GM12891 (cell line): ENCODE results near the gene DLX4.

Source experiments
- DNase-seq: peaks from one replicate; pipeline ENCODE4 v3.0.0; 2011; ENCODE audit warnings: low spot score; ENCODE audit not compliant: insufficient read length
- FAIRE-seq: peaks from 2 replicates; lab custom pipeline; 2011; peaks lifted over from hg19 to GRCh38; lab: Jason Lieb, UNC
- PAX5 ChIP-seq: IDR thresholded peaks from 2 replicates; pipeline ENCODE4 v1.6.1; 2011; ENCODE audit warnings: low read length, moderate library complexity, mild to moderate bottlenecking; ENCODE audit not compliant: insufficient read depth, severe bottlenecking
- POLR2A ChIP-seq: IDR thresholded peaks from 2 replicates; pipeline ENCODE4 v1.6.1; 2011; ENCODE audit warnings: low read depth, low read length, control low read depth
- POLR2AphosphoS5 ChIP-seq: IDR thresholded peaks from 2 replicates; pipeline ENCODE4 v1.6.1; 2011; ENCODE audit warnings: low read depth, low read length, control low read depth
- POU2F2 ChIP-seq: IDR thresholded peaks from 2 replicates; pipeline ENCODE4 v1.6.1; 2011; ENCODE audit warnings: low read depth, mild to moderate bottlenecking, control low read depth, low read length, moderate library complexity
- SPI1 ChIP-seq: IDR thresholded peaks from 2 replicates; pipeline ENCODE4 v1.6.1; 2011; ENCODE audit warnings: low read depth, low read length, control low read depth
- TAF1 ChIP-seq: IDR thresholded peaks from 2 replicates; pipeline ENCODE4 v1.6.1; 2011; ENCODE audit warnings: low read depth, low read length, control low read depth

DLX4 gene

GRCh38 chr17:49931416-49932137 is 37.4 kb upstream of the DLX4 start:
- DNase-seq: no peak

DNA sequence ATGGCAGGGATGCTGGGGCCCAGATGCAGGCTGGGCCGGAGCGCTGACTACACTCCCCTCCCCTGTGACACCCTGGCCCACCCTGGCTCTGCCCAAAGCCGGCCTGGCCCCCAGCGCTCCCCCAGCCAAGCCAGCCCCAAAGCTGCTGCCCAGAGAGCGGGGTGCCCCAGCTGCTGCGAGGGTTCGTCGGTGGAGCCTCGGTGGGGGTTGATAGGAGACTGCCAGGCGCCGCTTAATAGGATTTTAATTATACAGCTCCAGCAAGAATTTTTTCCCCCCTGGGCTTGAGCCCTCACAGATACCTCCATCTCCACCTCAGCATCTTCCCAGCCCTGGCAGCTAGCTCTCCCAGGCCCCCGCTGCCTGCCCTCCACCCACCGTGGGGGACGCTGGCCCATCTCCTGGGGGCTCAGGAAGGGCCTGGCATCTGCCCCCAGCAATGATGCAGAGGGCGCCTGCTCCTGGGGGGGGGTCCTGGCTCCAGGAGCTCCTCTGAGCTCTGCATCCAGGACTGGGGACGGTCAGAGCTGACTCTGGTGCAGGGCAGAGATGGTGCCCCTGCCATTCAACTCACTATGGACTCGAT is 36.8 kb upstream of the DLX4 start:
- no peak for FAIRE-seq
- no peak for TF ChIP-seq POU2F2
- no peak for TF ChIP-seq POLR2A
- TF ChIP-seq SPI1: no peak
- no peak for TF ChIP-seq PAX5
- TF ChIP-seq TAF1: no peak
- no peak for TF ChIP-seq POLR2AphosphoS5
- no peak for DNase-seq

More at GRCh38 chr17:49931416-49932137, 37.4 kb upstream of the DLX4 start:
- TF ChIP-seq TAF1 (no peak), POLR2A (no peak), PAX5 (no peak), POLR2AphosphoS5 (no peak), SPI1 (no peak), POU2F2 (no peak)
- FAIRE-seq: no peak

- no peak for TF ChIP-seq POLR2AphosphoS5
- no peak for TF ChIP-seq SPI1
- TF ChIP-seq POLR2A: no peak
- TF ChIP-seq POU2F2: no peak
- TF ChIP-seq PAX5: no peak
- TF ChIP-seq TAF1: no peak
- DNase-seq (no peak), FAIRE-seq (no peak)
Observed at GRCh38 chr17:49932901-49933300, 36.1 kb upstream of the DLX4 start.

DNA sequence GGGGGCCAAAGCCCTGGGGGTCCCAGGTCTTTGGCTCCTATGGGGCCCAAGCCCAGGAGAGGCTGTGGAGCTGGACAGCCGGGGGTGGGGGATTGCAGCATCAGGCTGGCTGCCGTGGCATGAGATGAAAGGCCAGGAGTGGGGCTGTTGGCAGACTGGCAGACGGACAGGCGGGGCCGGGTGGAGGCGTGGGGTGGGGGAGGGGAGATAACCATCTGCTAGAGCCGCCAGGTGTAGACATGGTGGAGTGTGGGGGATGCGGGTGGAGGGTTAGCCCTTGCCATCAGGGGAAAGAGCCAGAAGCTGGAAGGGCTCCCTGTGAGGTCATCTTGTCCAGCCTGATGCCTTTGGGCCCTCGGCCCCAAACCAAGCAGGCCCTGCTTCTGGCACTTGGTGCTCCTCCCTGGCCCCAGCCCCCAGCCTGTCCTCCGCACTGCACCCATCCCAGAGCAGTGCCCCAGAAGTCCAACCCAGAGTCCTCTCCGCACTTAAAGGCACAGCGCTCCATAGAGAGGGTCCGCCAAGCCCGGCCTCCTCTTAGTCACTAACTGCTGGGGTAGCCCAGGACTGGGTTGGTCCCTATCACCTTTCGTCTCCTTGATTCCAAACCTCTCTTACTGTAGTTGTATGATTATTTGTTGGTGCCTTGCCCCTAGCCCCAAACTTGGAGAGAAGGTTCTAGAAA is 33.3 kb upstream of the DLX4 start:
- TF ChIP-seq POLR2AphosphoS5: no peak
- DNase-seq (no peak), FAIRE-seq (no peak)

DNA sequence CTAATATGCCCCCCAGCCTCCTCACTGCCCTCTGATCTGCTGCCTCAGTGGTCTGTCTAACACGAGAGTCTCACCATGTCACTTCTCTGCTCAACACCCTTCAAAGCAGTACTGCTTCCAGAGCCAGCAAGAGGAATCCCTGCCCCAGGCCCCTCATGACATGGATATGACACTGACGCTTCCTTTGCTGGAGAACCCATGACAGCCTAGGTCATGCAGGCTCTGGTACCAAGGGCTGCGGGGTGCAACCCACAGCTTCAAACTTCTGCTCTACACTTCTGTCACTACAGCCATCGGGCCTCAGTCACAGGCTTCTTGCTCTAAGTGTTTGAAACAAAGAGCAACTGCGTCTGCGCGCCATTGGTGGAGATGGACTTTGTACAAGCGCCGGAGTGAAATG is 32.6 kb upstream of the DLX4 start:
- FAIRE-seq (no peak), DNase-seq (no peak)
- TF ChIP-seq PAX5: no peak
- no peak for TF ChIP-seq POLR2A
- TF ChIP-seq POLR2AphosphoS5: no peak
- TF ChIP-seq POU2F2: no peak
- TF ChIP-seq SPI1: no peak
- no peak for TF ChIP-seq TAF1

- FAIRE-seq: no peak
- no peak for DNase-seq
- peak; percentile 57 for TF ChIP-seq SPI1
- TF ChIP-seq TAF1: no peak
- no peak for TF ChIP-seq POLR2A
Observed at GRCh38 chr17:49939318-49939717, 29.7 kb upstream of the DLX4 start.

DNA sequence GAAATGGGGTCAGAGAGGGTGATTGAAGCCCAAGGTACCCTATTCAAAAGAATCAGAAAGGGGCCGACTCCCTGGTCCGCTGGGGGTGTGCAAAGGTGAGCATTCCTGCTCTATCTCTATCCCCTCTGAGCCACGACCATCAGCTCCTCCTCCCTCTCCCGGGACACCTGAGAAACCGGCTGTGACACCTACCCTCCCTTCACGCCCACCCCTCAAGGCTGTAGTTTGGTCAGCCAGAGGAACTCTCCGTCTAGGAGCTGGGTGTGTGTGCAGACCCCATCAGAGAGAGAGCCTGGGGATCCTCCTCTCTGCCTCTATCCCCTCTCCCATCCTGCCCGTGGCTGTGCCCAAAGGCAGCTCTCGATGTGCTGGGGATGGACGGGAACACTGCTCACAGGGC is 27.6 kb upstream of the DLX4 start:
- DNase-seq (no peak), FAIRE-seq (no peak)
- TF ChIP-seq POLR2AphosphoS5 (no peak), PAX5 (no peak), SPI1 (no peak), POLR2A (no peak), POU2F2 (no peak), TAF1 (no peak)

DNA sequence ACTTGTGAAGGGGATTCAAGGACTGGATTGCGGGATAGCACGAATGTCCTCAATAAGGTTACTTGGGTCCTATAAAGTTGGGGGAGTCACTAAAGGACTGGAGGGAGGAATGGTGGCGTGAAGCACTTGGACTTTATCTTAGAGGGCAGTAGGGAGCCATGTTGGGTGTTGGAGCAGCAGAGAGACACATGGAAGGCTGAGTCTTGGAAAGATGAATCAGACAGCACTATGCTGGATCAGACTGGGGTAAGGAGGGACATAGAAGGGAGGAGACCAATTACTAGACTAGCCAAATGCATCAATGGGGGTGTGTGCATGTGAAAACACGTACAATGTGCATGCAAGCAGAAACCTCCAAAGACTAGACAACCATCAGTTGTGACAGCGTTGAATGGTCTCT is 26.0 kb upstream of the DLX4 start:
- FAIRE-seq: no peak
- DNase-seq: no peak
- no peak for TF ChIP-seq POLR2AphosphoS5
- no peak for TF ChIP-seq PAX5
- TF ChIP-seq TAF1: no peak
- TF ChIP-seq SPI1: no peak

GRCh38 chr17:49944273-49944870 is 24.6 kb upstream of the DLX4 start:
- no peak for FAIRE-seq
- no peak for DNase-seq
- TF ChIP-seq SPI1 (no peak), PAX5 (no peak), POU2F2 (no peak), TAF1 (no peak), POLR2A (no peak), POLR2AphosphoS5 (no peak)

DNA sequence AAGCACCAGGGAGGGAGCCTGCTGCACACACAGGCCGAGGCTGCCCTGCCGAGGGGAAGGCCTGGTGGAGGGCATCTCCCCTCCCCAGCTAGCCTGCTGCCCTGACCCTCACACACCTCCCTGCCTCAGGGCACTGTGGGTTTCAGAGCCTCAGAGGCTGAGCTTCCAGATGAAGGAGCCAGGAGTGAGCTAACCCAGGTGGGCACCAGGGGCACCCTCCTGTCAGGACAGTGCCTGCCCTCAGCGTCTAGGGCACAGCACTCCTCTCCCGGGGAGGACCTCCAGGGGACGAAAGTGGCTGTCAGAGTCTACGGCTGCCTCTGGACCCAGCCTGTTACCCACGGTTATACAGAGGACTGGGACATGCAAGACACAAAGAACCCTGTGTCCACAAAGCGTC is 22.8 kb upstream of the DLX4 start:
- no peak for TF ChIP-seq PAX5
- TF ChIP-seq TAF1: no peak
- no peak for TF ChIP-seq SPI1
- TF ChIP-seq POU2F2: no peak
- TF ChIP-seq POLR2AphosphoS5: no peak
- no peak for TF ChIP-seq POLR2A
- no peak for FAIRE-seq
- no peak for DNase-seq
